Measurements from ENCODE around the gene UBXN2A.

The UBXN2A gene

GRCh38 chr2:24046930-24047702 lies 106.9 kb downstream of the UBXN2A start, which contains the start of gene WDCP:
Gene WDCP, minus strand, starts transcription at chr2:24047391. Its CDS starts 7,897 bp downstream, at chr2:24039494.
- DNase-seq (ENCODE audit: low read depth) = peak; percentile 95

GRCh38 chr2:24047703-24048033 lies 107.4 kb downstream of the UBXN2A start:
- DNase-seq (ENCODE audit: low read depth) = no peak

DNA sequence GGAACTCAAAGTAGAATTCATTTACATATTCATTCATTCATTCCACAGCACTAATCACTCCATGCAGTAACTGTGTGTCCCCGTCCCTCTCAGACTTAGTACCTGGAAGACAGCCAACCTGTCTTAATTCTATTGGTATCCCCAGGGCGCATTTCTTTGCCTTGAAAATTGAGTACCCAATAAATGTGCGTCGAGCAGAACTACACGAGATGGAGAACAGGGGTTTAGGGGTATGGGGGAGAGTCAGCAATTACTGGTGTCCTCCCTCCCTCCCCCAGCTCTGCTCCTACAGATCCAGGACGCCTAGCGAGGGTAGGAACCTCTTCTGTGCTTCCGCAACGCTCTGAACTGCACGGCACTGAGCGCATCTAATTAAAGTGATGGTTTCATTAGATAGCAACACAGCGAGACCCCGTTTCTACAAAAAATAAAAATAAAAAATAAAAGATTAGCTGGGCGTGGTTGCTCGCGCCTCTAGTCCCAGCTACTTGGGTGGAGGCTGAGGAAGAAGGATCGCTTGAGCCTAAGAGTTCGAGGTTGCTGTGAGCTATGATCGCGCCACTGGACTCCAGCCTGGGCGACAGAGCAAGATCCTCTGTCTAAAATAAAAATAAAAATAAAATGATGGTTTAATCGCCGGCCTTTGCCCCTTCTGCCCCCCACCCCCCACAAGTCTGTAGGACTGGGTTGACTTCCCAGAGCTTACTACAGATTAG lies 108.7 kb downstream of the UBXN2A start:
- no peak for DNase-seq (ENCODE audit: low read depth)

DNA sequence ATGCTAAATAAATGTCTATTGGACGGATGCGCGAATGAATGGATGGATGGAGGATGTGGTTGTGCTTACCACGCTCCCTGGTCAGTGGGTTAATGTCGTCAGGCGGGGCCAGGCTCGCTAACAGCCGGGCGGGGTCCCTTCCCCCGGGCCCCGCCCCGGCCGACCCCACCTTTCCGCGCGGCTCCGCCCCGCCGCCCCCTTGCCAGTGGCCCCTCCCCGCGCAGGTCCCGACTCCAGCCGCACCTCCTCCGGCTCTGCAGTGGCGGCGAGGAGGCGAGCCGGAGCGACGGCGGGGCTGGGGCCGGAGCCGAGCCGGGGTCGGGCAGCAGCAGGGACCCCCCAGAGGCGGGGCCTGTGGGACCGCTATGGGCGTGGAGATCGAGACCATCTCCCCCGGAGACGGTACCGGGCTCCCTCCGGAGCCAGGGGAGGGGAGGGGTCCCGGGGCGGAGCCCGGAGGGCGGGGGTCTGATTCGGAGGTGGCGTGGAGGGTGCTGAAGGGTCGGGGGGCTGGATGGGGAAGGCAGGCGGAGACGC lies 109.3 kb downstream of the UBXN2A start, which contains the start of gene FKBP1B:
Gene FKBP1B, plus strand, starts transcription at position 257 of the 537 bp plus-strand sequence. Its CDS starts 109 bp downstream, at position 366.
- no peak for DNase-seq (ENCODE audit: low read depth)

- no peak for DNase-seq (ENCODE audit: low read depth)
Measured at GRCh38 chr2:24050041-24050979, 110.0 kb downstream of the UBXN2A start.

DNA sequence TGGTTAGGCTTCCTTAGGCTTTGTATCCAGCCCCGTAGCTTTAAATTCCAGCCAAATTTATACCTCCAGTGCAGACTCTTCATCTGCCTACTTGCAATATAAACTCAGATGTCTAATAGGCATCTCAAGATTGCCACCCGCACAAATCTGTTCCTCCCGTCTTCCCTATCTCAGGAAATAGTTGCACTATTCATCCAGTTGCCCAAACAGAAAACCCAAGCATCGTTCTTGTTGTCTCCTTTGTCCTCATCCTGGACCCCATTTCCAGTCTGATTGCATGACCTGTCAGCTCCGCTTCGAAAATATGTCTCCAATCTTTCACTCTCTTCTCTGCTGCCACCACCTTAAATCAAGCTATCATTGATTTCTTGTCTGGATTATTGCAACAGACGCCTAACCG lies 111.6 kb downstream of the UBXN2A start:
- DNase-seq (ENCODE audit: low read depth) = no peak

- DNase-seq (ENCODE audit: low read depth) = no peak
Measured at GRCh38 chr2:24052951-24053350, 112.7 kb downstream of the UBXN2A start.
